ENCODE results near the gene THBS2. TPM values are rescaled to one million over a fixed set of nuclear protein-coding genes. Genes with fewer than 3 reads are reported as not detected.

Gene THBS2
- total RNA-seq, 1 donor from 2014 or later = not detected

GRCh38 chr6:169251822-169252504, 1.7 kb downstream of the THBS2 start:
- no peak for DNase-seq (ENCODE audit: low spot score, unreplicated experiment)
- no peak overlapping the region for H3K27ac Mint-ChIP-seq
- peaks cover 71% of the 10 kb centered on the region for H3K27me3 Mint-ChIP-seq
- peaks cover 12% of the 10 kb centered on the region for H3K4me1 Mint-ChIP-seq (ENCODE audit: low read depth)
- no peak overlapping the region for H3K4me3 Mint-ChIP-seq (ENCODE audit: low read depth)
- TF ChIP-seq, protein P1, sequence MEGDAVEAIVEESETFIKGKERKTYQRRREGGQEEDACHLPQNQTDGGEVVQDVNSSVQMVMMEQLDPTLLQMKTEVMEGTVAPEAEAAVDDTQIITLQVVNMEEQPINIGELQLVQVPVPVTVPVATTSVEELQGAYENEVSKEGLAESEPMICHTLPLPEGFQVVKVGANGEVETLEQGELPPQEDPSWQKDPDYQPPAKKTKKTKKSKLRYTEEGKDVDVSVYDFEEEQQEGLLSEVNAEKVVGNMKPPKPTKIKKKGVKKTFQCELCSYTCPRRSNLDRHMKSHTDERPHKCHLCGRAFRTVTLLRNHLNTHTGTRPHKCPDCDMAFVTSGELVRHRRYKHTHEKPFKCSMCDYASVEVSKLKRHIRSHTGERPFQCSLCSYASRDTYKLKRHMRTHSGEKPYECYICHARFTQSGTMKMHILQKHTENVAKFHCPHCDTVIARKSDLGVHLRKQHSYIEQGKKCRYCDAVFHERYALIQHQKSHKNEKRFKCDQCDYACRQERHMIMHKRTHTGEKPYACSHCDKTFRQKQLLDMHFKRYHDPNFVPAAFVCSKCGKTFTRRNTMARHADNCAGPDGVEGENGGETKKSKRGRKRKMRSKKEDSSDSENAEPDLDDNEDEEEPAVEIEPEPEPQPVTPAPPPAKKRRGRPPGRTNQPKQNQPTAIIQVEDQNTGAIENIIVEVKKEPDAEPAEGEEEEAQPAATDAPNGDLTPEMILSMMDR (IDR thresholded peaks at IDR 0.05; ENCODE audit: unreplicated experiment) = no peak
- H3K9me3 Mint-ChIP-seq (ENCODE audit: low read depth) = peaks cover 5% of the 10 kb centered on the region
- no peaks in the 10 kb centered on the region for H3K36me3 Mint-ChIP-seq (ENCODE audit: insufficient read depth)

GRCh38 chr6:169251371-169251802, 2.3 kb downstream of the THBS2 start:
- no peak overlapping the region for H3K27ac Mint-ChIP-seq
- H3K27me3 Mint-ChIP-seq = peaks cover 68% of the 10 kb centered on the region
- H3K36me3 Mint-ChIP-seq (ENCODE audit: insufficient read depth) = no peaks in the 10 kb centered on the region
- TF ChIP-seq, protein P1 (IDR thresholded peaks at IDR 0.05; ENCODE audit: unreplicated experiment) = no peak
- H3K4me3 Mint-ChIP-seq (ENCODE audit: low read depth) = no peak overlapping the region
- DNase-seq (ENCODE audit: low spot score, unreplicated experiment) = no peak
- peaks cover 5% of the 10 kb centered on the region for H3K9me3 Mint-ChIP-seq (ENCODE audit: low read depth)
- peaks cover 12% of the 10 kb centered on the region for H3K4me1 Mint-ChIP-seq (ENCODE audit: low read depth)

DNA sequence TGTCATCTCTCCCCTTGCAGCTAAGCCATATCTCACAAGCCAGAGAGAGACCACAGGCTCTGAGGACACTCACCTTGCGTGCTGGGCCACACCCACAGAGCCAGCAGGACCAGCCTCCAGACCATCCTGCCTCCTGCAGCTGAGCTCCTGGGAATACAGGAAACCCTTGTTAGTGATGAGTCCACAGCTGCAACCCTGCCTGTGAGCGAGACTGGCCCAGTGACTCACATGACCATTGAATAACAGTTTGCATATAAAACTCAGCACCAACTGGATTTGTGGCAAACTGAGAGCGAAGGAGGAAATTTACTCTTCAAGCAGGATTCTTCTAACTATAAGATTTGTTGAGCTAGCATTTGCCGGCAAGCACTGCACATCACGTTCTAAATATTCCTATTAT, 3.0 kb downstream of the THBS2 start:
- Mint-ChIP-seq H3K4me3 (ENCODE audit: low read depth) (no peak overlapping the region), H3K4me1 (ENCODE audit: low read depth) (peaks cover 12% of the 10 kb centered on the region), H3K36me3 (ENCODE audit: insufficient read depth) (no peaks in the 10 kb centered on the region), H3K9me3 (ENCODE audit: low read depth) (peaks cover 5% of the 10 kb centered on the region), H3K27me3 (peaks cover 61% of the 10 kb centered on the region), H3K27ac (no peak overlapping the region)
- no peak for DNase-seq (ENCODE audit: low spot score, unreplicated experiment)
- TF ChIP-seq, protein P1 (IDR thresholded peaks at IDR 0.05; ENCODE audit: unreplicated experiment) = no peak

- Mint-ChIP-seq H3K4me1 (ENCODE audit: low read depth) (peaks cover 13% of the 10 kb centered on the region), H3K27me3 (peaks cover 47% of the 10 kb centered on the region), H3K27ac (no peak overlapping the region), H3K9me3 (ENCODE audit: low read depth) (peaks cover 5% of the 10 kb centered on the region), H3K4me3 (ENCODE audit: low read depth) (no peak overlapping the region), H3K36me3 (ENCODE audit: insufficient read depth) (no peaks in the 10 kb centered on the region)
- TF ChIP-seq, protein P1 (IDR thresholded peaks at IDR 0.05; ENCODE audit: unreplicated experiment) = no peak
- DNase-seq (ENCODE audit: low spot score, unreplicated experiment) = no peak
Observed at GRCh38 chr6:169249057-169249456, 4.6 kb downstream of the THBS2 start.

- peaks cover 5% of the 10 kb centered on the region for H3K9me3 Mint-ChIP-seq (ENCODE audit: low read depth)
- H3K27ac Mint-ChIP-seq = no peak overlapping the region
- H3K36me3 Mint-ChIP-seq (ENCODE audit: insufficient read depth) = no peaks in the 10 kb centered on the region
- TF ChIP-seq, protein P1 (IDR thresholded peaks at IDR 0.05; ENCODE audit: unreplicated experiment) = no peak
- no peak overlapping the region for H3K4me3 Mint-ChIP-seq (ENCODE audit: low read depth)
- peaks cover 12% of the 10 kb centered on the region for H3K4me1 Mint-ChIP-seq (ENCODE audit: low read depth)
- peaks cover 42% of the 10 kb centered on the region for H3K27me3 Mint-ChIP-seq
- no peak for DNase-seq (ENCODE audit: low spot score, unreplicated experiment)
Observed at GRCh38 chr6:169248521-169248971, 5.1 kb downstream of the THBS2 start.

Measured in progenitor cell of endocrine pancreas (in vitro differentiated cells).